IPS DF 4.7 (cell line): ENCODE data around the gene SLC4A2.

Experiments used
- DNase-seq: peaks from one replicate; pipeline ENCODE4 v3.0.0-alpha.2; 2013; ENCODE audit warnings: low spot score; ENCODE audit errors: extremely low read depth

The SLC4A2 gene

GRCh38 chr7:151114151-151115090 lies 55.0 kb downstream of the SLC4A2 start:
- no peak for DNase-seq

DNA sequence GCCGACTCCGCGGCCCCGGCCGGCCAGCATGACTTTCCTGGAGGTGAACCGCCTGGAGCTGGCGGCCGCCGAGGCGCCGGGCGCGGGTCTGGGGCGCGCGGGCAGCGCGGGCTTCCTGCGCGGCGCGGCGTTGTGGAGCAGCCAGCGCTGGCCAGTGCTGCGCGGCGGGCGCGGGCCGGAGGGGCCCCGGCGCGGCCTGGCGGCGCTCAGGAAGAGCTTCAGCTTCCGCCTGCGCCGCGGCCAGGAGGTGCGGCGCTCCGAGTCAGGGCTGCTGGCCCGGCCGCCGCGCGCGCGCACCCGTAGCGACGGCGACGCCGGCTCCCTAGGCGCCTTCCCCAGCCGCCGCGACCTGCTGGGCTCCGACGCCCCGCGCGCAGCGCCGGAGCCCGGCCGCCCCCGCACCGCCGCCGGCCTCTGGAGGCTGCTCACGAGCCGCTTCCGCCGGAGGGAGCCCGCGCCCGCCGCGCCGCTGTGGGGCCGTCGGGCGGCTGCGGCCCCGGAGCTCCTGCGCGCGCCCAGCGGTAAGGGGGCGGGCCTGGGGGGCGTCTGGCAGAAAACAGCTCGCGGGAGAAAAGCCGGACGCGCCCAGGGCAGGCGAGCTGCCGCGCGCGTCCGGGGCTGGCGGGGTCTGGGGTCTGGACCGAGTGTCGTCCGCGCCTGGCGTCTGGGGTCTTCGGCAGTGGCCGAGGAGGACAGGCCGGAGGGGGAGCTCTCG lies 55.9 kb downstream of the SLC4A2 start:
- no peak for DNase-seq

GRCh38 chr7:151115836-151116418 lies 56.5 kb downstream of the SLC4A2 start:
- no peak for DNase-seq

DNA sequence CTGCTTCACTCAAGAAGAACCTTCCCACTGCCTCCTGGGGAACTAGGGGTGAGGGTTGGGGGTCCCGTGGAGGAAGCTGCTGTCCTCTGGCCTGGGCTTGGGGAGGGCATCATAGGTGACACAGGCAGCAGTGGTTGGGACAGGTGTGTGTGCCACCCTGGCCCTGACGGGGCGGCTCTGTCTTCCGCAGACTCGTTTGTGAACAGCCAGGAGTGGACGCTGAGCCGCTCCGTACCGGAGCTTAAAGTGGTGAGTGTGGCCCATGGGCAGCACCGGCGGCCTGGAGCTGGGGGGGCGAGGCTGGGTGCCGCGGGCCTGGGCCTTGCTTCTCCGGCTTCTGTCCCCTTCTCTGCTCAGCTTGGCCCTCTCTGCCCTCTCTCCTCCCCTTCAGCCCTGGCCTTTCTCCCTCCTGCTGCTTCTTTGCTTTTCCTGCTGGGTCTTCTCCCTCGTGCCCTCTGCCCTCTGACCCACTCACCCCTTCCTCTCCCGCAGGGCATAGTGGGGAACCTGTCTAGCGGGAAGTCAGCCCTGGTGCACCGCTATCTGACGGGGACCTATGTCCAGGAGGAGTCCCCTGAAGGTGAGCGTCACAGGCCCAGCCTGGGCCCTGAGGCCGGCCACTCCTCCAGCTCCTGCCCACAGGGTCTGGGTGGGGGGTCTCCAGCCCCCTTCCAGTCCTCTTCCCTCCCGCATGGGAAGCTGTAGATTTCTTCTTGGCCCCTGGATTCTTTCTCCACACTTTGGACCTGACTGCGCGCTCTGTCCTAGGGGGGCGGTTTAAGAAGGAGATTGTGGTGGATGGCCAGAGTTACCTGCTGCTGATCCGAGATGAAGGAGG lies 57.4 kb downstream of the SLC4A2 start:
- no peak for DNase-seq

DNA sequence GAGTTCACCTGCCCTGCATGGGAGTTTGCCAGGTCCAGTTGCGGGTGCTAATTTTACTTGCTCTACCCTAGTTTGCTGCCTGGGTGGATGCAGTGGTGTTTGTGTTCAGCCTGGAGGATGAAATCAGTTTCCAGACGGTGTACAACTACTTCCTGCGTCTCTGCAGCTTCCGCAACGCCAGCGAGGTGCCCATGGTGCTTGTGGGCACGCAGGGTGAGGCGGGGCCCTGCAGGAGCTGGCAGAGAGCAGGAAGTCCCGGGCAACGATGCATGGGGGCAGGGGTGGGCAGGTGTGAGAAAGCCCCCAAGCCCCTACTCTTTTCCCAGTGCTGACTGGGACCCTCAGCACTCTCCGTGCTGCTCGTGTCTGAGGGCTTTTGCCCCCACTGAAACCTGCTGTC lies 58.2 kb downstream of the SLC4A2 start:
- no peak for DNase-seq

- no peak for DNase-seq
These were observed 59.0 kb downstream of the SLC4A2 start for GRCh38 chr7:151118108-151119054.

DNA sequence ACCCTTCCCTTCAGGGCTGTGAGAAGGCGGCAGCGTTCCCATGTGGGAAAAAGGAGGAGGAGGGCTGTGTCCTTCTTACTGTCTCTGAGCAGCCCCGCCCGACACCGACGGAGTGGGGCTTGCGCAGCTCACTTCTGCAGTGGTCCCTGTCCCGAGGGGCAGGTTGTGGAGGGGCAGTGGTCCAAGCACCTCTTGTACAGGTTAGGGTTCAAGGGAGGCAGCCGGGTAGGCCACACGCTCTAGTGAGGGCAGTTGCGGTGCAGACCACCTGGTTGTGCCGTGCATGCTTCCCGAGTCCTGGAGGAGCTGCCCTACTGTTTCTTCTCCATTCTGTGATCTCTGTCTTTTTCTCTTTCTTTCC lies 59.6 kb downstream of the SLC4A2 start:
- DNase-seq: no peak

- DNase-seq: no peak
These were observed 60.5 kb downstream of the SLC4A2 start for GRCh38 chr7:151119902-151120301.

DNA sequence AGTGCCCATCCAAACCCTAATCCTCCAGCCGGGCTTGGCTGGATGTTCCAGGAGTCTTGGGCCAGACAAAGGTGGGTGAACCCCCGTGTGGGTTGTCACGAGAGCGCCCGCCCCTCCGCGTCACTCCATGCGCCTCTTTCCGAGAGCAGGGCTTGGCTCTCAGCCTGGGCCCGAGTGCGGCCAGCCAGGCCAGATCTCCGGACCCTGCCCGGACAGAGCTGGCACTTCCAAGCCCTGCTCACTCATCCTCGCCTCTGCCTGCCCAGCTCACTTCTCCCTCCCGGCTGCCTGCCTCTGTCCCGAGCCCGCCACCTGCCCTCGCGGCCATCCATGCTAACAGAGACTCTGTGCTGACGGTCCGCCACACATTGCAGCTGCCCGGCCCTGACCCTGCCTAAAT lies 61.5 kb downstream of the SLC4A2 start:
- DNase-seq: no peak

DNA sequence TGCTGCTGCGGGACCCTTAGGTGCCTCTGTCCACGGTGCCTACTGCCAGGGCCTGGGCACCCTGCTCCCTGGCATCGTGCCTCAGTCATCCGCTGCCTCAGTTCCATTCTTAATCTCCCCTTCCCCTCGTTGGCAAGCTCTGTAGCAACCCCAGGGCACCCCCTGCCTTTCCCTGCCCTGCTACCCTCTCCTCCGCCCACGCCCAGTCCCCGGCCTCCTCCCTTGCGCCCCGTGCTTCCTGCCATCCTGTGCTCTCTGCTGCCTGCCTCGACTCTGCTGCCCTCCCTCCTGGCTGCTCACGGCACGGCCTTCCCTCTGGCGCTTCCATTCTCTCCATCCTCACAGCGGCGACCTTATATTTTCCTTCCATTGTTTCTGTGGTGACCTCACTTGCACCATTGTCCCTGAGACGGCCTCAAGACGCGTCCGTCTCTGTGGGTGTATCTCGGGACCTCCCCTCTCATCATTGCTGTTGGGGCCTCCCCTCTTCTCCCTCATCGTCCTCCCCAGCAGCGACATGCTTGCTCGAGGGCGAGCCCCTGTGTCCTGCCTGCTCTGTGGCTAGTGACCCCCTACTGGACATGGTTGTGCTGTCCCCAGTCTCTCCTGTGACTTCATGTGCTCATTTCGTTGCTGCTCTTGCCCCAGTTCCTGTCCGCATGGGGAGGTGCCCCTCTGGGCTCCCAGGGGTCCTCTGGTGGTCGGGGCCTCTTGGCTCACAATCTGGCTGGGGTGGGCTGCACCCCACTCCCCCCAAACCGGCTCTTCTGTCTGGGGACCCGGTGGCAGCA lies 62.2 kb downstream of the SLC4A2 start:
- no peak for DNase-seq

- DNase-seq: no peak
These were observed 62.9 kb downstream of the SLC4A2 start for GRCh38 chr7:151122276-151122675.

GRCh38 chr7:151122796-151123157 lies 63.4 kb downstream of the SLC4A2 start:
- DNase-seq: no peak

DNA sequence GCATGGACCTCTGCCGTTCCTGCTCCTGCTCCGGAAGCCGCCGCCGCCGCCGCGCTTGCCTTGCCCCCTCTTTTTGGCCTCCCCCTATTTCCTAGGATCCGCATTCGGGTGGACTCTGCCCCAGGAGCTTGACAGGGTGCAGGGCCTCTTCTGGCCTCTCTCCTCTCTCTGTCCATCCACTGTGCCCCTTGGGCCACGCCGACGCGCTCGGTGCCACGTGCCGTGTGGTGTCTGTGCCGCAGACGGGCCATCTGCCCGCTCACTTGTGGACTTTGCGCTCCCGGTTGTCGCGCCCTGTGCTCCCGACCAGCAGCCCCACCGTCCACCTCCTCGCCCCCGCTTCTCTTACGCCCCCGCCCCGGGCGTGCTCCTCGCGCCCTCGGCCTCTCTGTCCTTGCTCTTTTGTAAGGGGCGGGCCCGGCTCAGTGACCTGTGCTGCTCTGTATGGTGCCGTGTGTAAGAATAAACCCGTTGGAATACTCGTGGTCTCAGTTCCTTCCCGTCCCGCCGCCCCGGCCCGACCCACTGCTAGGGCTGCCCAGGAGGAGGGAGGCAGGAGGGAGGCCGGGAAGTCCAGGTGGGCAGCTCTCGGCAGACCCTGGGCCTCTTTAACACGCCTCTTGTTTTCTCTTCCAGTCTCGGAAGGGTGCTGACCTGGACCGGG lies 63.9 kb downstream of the SLC4A2 start:
- DNase-seq: no peak

GRCh38 chr7:151123822-151124464 lies 64.6 kb downstream of the SLC4A2 start:
- DNase-seq: peak; percentile 80

- DNase-seq: no peak
These were observed 65.1 kb downstream of the SLC4A2 start for GRCh38 chr7:151124481-151124880.

- no peak for DNase-seq
These were observed 65.6 kb downstream of the SLC4A2 start for GRCh38 chr7:151124899-151125399.

DNA sequence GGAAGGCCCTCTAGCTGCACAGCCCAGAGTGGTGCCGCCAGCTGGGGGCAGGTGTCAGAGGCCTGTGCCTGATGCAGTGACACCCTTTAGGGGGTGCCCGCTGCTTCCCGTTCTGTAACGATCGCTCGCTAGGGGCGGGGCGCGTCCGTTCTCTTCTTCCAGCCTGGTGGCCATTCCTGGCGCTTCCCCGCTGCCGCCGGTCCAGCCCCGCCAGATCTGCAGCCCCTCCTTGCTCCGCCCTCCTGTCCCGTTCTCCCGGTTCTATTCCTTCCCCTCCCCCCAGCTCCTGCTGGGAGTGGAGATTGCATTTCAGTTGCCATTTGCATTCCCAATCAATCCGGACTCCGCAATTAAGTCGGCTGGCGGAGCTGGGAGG lies 66.1 kb downstream of the SLC4A2 start:
- DNase-seq: no peak

- DNase-seq: no peak
These were observed 66.6 kb downstream of the SLC4A2 start for GRCh38 chr7:151125846-151126481.
